Measurements from ENCODE around the gene ACTG1. TPM values are rescaled to one million over a fixed set of nuclear protein-coding genes. Genes with fewer than 3 reads are reported as not detected.

ACTG1 gene
- total and polyA plus RNA-seq, 2 donors (not counting 1 experiment from before 2014, with no cell fraction given) = 803 to 1,677 TPM

GRCh38 chr17:81538651-81539570 is 26.3 kb upstream of the ACTG1 start:
- ChIA-PET POLR2A (interaction anchor here (0.6 kb wide), 1 partner anchor 286 kb away, joined by 3 read pairs; no protein-coding TSS in a partner anchor), CTCF (interaction anchor here (0.9 to 3.6 kb wide), 7 partner anchors 21 to 285 kb away, joined by 4 to 30 read pairs (median 8); no protein-coding TSS in a partner anchor)
- 94% methylated on average over 26 of the region's 26 CpGs for WGBS (ENCODE audit: insufficient coverage)

More at GRCh38 chr17:81538651-81539570, 26.3 kb upstream of the ACTG1 start:
- Histone ChIP-seq H3K27ac (ENCODE audit: low read length in 2 of 2) (no peak overlapping the region), H3K9ac (ENCODE audit: low read length) (no peak overlapping the region), H2AFZ (ENCODE audit: insufficient read depth, low read depth, low read length, poor library complexity, severe bottlenecking) (no peak overlapping the region), H3K4me2 (replicated peaks; ENCODE audit: low read depth, low read length, poor library complexity, severe bottlenecking) (no peak overlapping the region), H4K20me1 (ENCODE audit: control insufficient read depth, insufficient read depth, low read length, poor library complexity, severe bottlenecking) (peaks cover 35% of the 10 kb centered on the region), H3K27me3 (replicated peaks in 1 of 4; ENCODE audit: control extremely low read depth in 1 of 4, control insufficient read depth in 3 of 4, insufficient read depth in 4 of 4, low read length in 3 of 4) (peaks cover 0 to 31% (median 10%) of the 10 kb centered on the region in 4 experiments), H3K36me3 (replicated peaks in 1 of 2; ENCODE audit: control extremely low read depth in 1 of 2, control insufficient read depth in 1 of 2, extremely low read depth in 1 of 2, insufficient read depth in 2 of 2, low read length in 1 of 2) (peaks cover 0 to 45% of the 10 kb centered on the region in 2 experiments), H3K4me1 (ENCODE audit: control insufficient read depth in 2 of 2, insufficient read depth in 2 of 2, low read length in 2 of 2) (peaks cover 19 to 28% of the 10 kb centered on the region in 2 donors), H3K79me2 (ENCODE audit: control insufficient read depth, insufficient read depth, low read length) (peaks cover 3% of the 10 kb centered on the region), H3K9me3 (ENCODE audit: control extremely low read depth in 1 of 3, control insufficient read depth in 2 of 3, insufficient read depth in 1 of 3, low read length in 2 of 3) (no peaks in the 10 kb centered on the region), H3K4me3 (ENCODE audit: control extremely low read depth in 1 of 5, extremely low read depth in 1 of 5, insufficient read depth in 1 of 5, low read depth in 2 of 5, low read length in 4 of 5) (no peak overlapping the region)
- no peak overlapping the region for H3K4me3 Mint-ChIP-seq
- TF ChIP-seq EZH2 (IDR thresholded peaks at IDR 0.05; ENCODE audit: borderline replicate concordance, insufficient read depth, low read depth, low read length, poor library complexity, severe bottlenecking) = no peak
- TF ChIP-seq, protein P1, sequence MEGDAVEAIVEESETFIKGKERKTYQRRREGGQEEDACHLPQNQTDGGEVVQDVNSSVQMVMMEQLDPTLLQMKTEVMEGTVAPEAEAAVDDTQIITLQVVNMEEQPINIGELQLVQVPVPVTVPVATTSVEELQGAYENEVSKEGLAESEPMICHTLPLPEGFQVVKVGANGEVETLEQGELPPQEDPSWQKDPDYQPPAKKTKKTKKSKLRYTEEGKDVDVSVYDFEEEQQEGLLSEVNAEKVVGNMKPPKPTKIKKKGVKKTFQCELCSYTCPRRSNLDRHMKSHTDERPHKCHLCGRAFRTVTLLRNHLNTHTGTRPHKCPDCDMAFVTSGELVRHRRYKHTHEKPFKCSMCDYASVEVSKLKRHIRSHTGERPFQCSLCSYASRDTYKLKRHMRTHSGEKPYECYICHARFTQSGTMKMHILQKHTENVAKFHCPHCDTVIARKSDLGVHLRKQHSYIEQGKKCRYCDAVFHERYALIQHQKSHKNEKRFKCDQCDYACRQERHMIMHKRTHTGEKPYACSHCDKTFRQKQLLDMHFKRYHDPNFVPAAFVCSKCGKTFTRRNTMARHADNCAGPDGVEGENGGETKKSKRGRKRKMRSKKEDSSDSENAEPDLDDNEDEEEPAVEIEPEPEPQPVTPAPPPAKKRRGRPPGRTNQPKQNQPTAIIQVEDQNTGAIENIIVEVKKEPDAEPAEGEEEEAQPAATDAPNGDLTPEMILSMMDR (IDR thresholded peaks at IDR 0.05) = no peak
- H3K4me1 Mint-ChIP-seq = peaks cover 6% of the 10 kb centered on the region
- ATAC-seq (ENCODE audit: low read depth) (no peak), DNase-seq (no peak)
- peak overlapping the region; percentile 20 for H3K27ac Mint-ChIP-seq
- intact Hi-C loops (cut with micrococcal nuclease) = no loop called here
- no peaks in the 10 kb centered on the region for H3K9me3 Mint-ChIP-seq (ENCODE audit: insufficient read depth)
- H3K27me3 Mint-ChIP-seq = peaks cover 7% of the 10 kb centered on the region

All from B cell (primary cell).